ENCODE results near the gene ADAMTS4.
A peak's percentile ranks its signal among the peaks of the same experiment; 100 is the strongest.

The ADAMTS4 gene

GRCh38 chr1:161198194-161198896, 509 bp downstream of the ADAMTS4 start:
- H3K4me3 ChIP-seq (ENCODE audit: low read length), result no peak overlapping the region
- H3K4me1 ChIP-seq (ENCODE audit: control insufficient read depth, insufficient read depth, low read length), result peaks cover 42% of the 10 kb centered on the region
- peak overlapping the region; percentile 46 for H3K9ac ChIP-seq (ENCODE audit: low read length)
- no peaks in the 10 kb centered on the region for H3K36me3 ChIP-seq (ENCODE audit: control insufficient read depth, insufficient read depth, low read length)
- no peaks in the 10 kb centered on the region for H3K27me3 ChIP-seq (ENCODE audit: control insufficient read depth, insufficient read depth, low read length)
- no peaks in the 10 kb centered on the region for H3K9me3 ChIP-seq (ENCODE audit: control insufficient read depth, low read length)

GRCh38 chr1:161197560-161198193, 1.2 kb downstream of the ADAMTS4 start:
- no peaks in the 10 kb centered on the region for H3K36me3 ChIP-seq (ENCODE audit: control insufficient read depth, insufficient read depth, low read length)
- no peaks in the 10 kb centered on the region for H3K9me3 ChIP-seq (ENCODE audit: control insufficient read depth, low read length)
- no peaks in the 10 kb centered on the region for H3K27me3 ChIP-seq (ENCODE audit: control insufficient read depth, insufficient read depth, low read length)
- peaks cover 36% of the 10 kb centered on the region for H3K4me1 ChIP-seq (ENCODE audit: control insufficient read depth, insufficient read depth, low read length)
- no peak overlapping the region for H3K4me3 ChIP-seq (ENCODE audit: low read length)
- H3K9ac ChIP-seq (ENCODE audit: low read length), result peak overlapping the region; percentile 46

GRCh38 chr1:161196521-161197451, 2.1 kb downstream of the ADAMTS4 start:
- peak overlapping the region; percentile 45 for H3K9ac ChIP-seq (ENCODE audit: low read length)
- H3K4me3 ChIP-seq (ENCODE audit: low read length), result no peak overlapping the region
- peaks cover 3% of the 10 kb centered on the region for H3K27me3 ChIP-seq (ENCODE audit: control insufficient read depth, insufficient read depth, low read length)
- H3K4me1 ChIP-seq (ENCODE audit: control insufficient read depth, insufficient read depth, low read length), result peaks cover 35% of the 10 kb centered on the region
- H3K36me3 ChIP-seq (ENCODE audit: control insufficient read depth, insufficient read depth, low read length), result no peaks in the 10 kb centered on the region
- H3K9me3 ChIP-seq (ENCODE audit: control insufficient read depth, low read length), result no peaks in the 10 kb centered on the region

- Histone ChIP-seq H3K4me1 (ENCODE audit: control insufficient read depth, insufficient read depth, low read length) (peaks cover 28% of the 10 kb centered on the region), H3K27me3 (ENCODE audit: control insufficient read depth, insufficient read depth, low read length) (peaks cover 6% of the 10 kb centered on the region), H3K9me3 (ENCODE audit: control insufficient read depth, low read length) (no peaks in the 10 kb centered on the region), H3K9ac (ENCODE audit: low read length) (peak overlapping the region; percentile 18), H3K4me3 (ENCODE audit: low read length) (no peak overlapping the region), H3K36me3 (ENCODE audit: control insufficient read depth, insufficient read depth, low read length) (no peaks in the 10 kb centered on the region)
These were observed 2.7 kb downstream of the ADAMTS4 start for GRCh38 chr1:161196111-161196510.

- Histone ChIP-seq H3K36me3 (ENCODE audit: control insufficient read depth, insufficient read depth, low read length) (no peaks in the 10 kb centered on the region), H3K9ac (ENCODE audit: low read length) (no peak overlapping the region), H3K27me3 (ENCODE audit: control insufficient read depth, insufficient read depth, low read length) (peaks cover 10% of the 10 kb centered on the region), H3K9me3 (ENCODE audit: control insufficient read depth, low read length) (no peaks in the 10 kb centered on the region), H3K4me3 (ENCODE audit: low read length) (no peak overlapping the region), H3K4me1 (ENCODE audit: control insufficient read depth, insufficient read depth, low read length) (peaks cover 18% of the 10 kb centered on the region)
These were observed 3.7 kb downstream of the ADAMTS4 start for GRCh38 chr1:161195171-161195570.

GRCh38 chr1:161193561-161194235, 5.2 kb downstream of the ADAMTS4 start:
- peaks cover 10% of the 10 kb centered on the region for H3K27me3 ChIP-seq (ENCODE audit: control insufficient read depth, insufficient read depth, low read length)
- H3K4me1 ChIP-seq (ENCODE audit: control insufficient read depth, insufficient read depth, low read length), result peaks cover 15% of the 10 kb centered on the region
- no peak overlapping the region for H3K4me3 ChIP-seq (ENCODE audit: low read length)
- H3K9me3 ChIP-seq (ENCODE audit: control insufficient read depth, low read length), result no peaks in the 10 kb centered on the region
- H3K9ac ChIP-seq (ENCODE audit: low read length), result no peak overlapping the region
- H3K36me3 ChIP-seq (ENCODE audit: control insufficient read depth, insufficient read depth, low read length), result no peaks in the 10 kb centered on the region

GRCh38 chr1:161192476-161193465, 6.1 kb downstream of the ADAMTS4 start:
- Histone ChIP-seq H3K27me3 (ENCODE audit: control insufficient read depth, insufficient read depth, low read length) (peaks cover 10% of the 10 kb centered on the region), H3K9me3 (ENCODE audit: control insufficient read depth, low read length) (no peaks in the 10 kb centered on the region), H3K36me3 (ENCODE audit: control insufficient read depth, insufficient read depth, low read length) (no peaks in the 10 kb centered on the region), H3K9ac (ENCODE audit: low read length) (no peak overlapping the region), H3K4me3 (ENCODE audit: low read length) (no peak overlapping the region), H3K4me1 (ENCODE audit: control insufficient read depth, insufficient read depth, low read length) (peaks cover 10% of the 10 kb centered on the region)

GRCh38 chr1:161191971-161192370, 6.9 kb downstream of the ADAMTS4 start:
- H3K9ac ChIP-seq (ENCODE audit: low read length), result no peak overlapping the region
- no peaks in the 10 kb centered on the region for H3K9me3 ChIP-seq (ENCODE audit: control insufficient read depth, low read length)
- H3K36me3 ChIP-seq (ENCODE audit: control insufficient read depth, insufficient read depth, low read length), result no peaks in the 10 kb centered on the region
- peaks cover 10% of the 10 kb centered on the region for H3K27me3 ChIP-seq (ENCODE audit: control insufficient read depth, insufficient read depth, low read length)
- H3K4me3 ChIP-seq (ENCODE audit: low read length), result no peak overlapping the region
- peaks cover 7% of the 10 kb centered on the region for H3K4me1 ChIP-seq (ENCODE audit: control insufficient read depth, insufficient read depth, low read length)

- H3K4me3 ChIP-seq (ENCODE audit: low read length), result no peak overlapping the region
These were observed 7.8 kb downstream of the ADAMTS4 start for GRCh38 chr1:161190962-161191521.

GRCh38 chr1:161189036-161189435, 9.8 kb downstream of the ADAMTS4 start:
- H3K27me3 ChIP-seq (ENCODE audit: control insufficient read depth, insufficient read depth, low read length), result peaks cover 10% of the 10 kb centered on the region
- H3K9ac ChIP-seq (ENCODE audit: low read length), result no peak overlapping the region
- no peak overlapping the region for H3K4me3 ChIP-seq (ENCODE audit: low read length)
- no peaks in the 10 kb centered on the region for H3K9me3 ChIP-seq (ENCODE audit: control insufficient read depth, low read length)
- H3K36me3 ChIP-seq (ENCODE audit: control insufficient read depth, insufficient read depth, low read length), result no peaks in the 10 kb centered on the region
- peaks cover 3% of the 10 kb centered on the region for H3K4me1 ChIP-seq (ENCODE audit: control insufficient read depth, insufficient read depth, low read length)

More at GRCh38 chr1:161190962-161191521, 7.8 kb downstream of the ADAMTS4 start:
- peaks cover 10% of the 10 kb centered on the region for H3K27me3 ChIP-seq (ENCODE audit: control insufficient read depth, insufficient read depth, low read length)
- H3K9me3 ChIP-seq (ENCODE audit: control insufficient read depth, low read length), result no peaks in the 10 kb centered on the region
- H3K9ac ChIP-seq (ENCODE audit: low read length), result no peak overlapping the region
- no peaks in the 10 kb centered on the region for H3K36me3 ChIP-seq (ENCODE audit: control insufficient read depth, insufficient read depth, low read length)
- no peaks in the 10 kb centered on the region for H3K4me1 ChIP-seq (ENCODE audit: control insufficient read depth, insufficient read depth, low read length)

All from mucosa of stomach (tissue), 1 donor.